ENCODE measurements around the gene BTBD9.

DNA sequence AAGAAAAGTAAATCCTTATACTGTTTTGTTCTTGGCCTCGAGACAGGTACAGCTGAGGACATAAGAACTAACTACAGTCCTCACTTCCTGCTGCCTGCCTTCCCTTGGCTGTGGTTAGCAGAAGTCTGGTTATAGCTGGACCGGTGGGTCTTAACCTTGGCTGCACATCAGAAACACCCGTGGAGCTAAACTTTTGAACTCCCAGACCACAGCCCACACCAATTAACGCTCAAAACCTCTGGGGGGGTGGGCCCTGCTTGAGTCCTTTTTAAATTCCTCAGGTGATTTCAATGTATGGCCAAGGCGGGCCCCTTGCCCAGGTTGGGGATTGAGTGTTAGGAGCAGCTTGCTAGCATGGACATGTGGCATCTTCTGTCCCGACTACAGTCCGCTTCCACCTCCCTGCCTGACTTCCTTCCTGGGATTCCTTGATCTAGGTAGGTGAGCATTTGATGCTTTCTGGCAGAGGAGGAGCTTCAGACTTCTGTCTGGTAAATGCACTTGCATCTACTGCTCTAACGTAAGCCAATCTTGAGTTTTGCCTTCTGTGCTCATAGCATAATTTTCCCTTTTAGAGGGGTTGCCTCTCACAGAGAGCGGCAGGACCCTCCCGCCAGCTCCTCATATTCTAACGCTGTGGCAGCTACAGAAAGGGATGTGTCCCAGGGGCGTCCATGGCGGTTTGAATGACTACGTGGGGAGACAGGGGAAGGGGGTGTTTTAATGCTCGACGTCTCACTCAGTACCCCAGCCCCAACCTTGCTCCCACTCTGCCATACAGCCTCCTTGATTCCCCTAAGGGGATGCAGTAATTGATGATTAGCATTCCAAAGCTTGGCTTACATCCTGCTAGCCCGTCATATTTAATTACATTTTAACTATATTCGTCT lies 430.1 kb downstream of the BTBD9 start:
- TF ChIP-seq CEBPB (tag; IDR thresholded peaks at IDR 0.05) (no peak), ZNF121 (CRISPR knock-in tag; conservative IDR thresholded peaks at IDR 0.05) (no peak), TAF9B (IDR thresholded peaks at IDR 0.05; ENCODE audit: partially characterized antibody) (no peak), ETS2 (tag; IDR thresholded peaks at IDR 0.05; ENCODE audit: borderline replicate concordance, poor library complexity, severe bottlenecking) (no peak), MTA2 (IDR thresholded peaks at IDR 0.05; ENCODE audit: low read depth) (no peak), ELF4 (CRISPR knock-in tag; IDR thresholded peaks at IDR 0.05) (no peak), EZH2 (IDR thresholded peaks at IDR 0.05; ENCODE audit: borderline replicate concordance, low read depth, low read length) (no peak)
- TF ChIP-seq, protein P1, sequence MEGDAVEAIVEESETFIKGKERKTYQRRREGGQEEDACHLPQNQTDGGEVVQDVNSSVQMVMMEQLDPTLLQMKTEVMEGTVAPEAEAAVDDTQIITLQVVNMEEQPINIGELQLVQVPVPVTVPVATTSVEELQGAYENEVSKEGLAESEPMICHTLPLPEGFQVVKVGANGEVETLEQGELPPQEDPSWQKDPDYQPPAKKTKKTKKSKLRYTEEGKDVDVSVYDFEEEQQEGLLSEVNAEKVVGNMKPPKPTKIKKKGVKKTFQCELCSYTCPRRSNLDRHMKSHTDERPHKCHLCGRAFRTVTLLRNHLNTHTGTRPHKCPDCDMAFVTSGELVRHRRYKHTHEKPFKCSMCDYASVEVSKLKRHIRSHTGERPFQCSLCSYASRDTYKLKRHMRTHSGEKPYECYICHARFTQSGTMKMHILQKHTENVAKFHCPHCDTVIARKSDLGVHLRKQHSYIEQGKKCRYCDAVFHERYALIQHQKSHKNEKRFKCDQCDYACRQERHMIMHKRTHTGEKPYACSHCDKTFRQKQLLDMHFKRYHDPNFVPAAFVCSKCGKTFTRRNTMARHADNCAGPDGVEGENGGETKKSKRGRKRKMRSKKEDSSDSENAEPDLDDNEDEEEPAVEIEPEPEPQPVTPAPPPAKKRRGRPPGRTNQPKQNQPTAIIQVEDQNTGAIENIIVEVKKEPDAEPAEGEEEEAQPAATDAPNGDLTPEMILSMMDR (IDR thresholded peaks at IDR 0.05 in 2 of 3, conservative IDR thresholded peaks at IDR 0.05 in 1 of 3; ENCODE audit: insufficient read depth in 2 of 3, low read depth in 1 of 3, low read length in 3 of 3): no peak
